ENCODE results near the gene IZUMO3. TPM values are rescaled to one million over a fixed set of nuclear protein-coding genes. Genes with fewer than 3 reads are reported as not detected.

IZUMO3 gene
- total RNA-seq, 1 experiment from 2014 or later = not detected

DNA sequence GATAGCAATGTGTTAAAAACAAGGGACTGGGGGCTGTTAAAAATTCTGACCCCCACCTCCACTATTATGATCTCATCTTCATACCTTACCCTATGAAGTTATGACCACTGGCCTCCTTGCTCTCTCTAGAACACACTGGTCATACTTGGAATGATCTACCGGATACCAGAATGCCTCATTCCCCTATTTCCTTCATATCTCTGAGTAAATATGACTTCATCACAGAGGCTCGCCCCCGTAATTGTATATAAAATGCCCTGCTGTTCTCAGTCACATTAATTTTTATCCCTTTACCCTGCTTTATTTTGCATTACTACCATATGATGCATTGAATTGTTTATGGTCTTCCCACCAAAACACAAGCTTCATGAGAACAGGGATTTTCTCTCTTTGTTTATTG is 29.2 kb downstream of the IZUMO3 start:
- no peaks in the 10 kb centered on the region for H3K36me3 Mint-ChIP-seq (ENCODE audit: insufficient read depth, unreplicated experiment)
- TF ChIP-seq, protein P1, sequence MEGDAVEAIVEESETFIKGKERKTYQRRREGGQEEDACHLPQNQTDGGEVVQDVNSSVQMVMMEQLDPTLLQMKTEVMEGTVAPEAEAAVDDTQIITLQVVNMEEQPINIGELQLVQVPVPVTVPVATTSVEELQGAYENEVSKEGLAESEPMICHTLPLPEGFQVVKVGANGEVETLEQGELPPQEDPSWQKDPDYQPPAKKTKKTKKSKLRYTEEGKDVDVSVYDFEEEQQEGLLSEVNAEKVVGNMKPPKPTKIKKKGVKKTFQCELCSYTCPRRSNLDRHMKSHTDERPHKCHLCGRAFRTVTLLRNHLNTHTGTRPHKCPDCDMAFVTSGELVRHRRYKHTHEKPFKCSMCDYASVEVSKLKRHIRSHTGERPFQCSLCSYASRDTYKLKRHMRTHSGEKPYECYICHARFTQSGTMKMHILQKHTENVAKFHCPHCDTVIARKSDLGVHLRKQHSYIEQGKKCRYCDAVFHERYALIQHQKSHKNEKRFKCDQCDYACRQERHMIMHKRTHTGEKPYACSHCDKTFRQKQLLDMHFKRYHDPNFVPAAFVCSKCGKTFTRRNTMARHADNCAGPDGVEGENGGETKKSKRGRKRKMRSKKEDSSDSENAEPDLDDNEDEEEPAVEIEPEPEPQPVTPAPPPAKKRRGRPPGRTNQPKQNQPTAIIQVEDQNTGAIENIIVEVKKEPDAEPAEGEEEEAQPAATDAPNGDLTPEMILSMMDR (IDR thresholded peaks at IDR 0.05; ENCODE audit: unreplicated experiment) = no peak
- H3K9me3 Mint-ChIP-seq (ENCODE audit: unreplicated experiment) = no peaks in the 10 kb centered on the region
- ChIA-PET POLR2A (no interaction called here), CTCF (no interaction called here)
- no peak overlapping the region for H3K27ac Mint-ChIP-seq (ENCODE audit: low read depth, unreplicated experiment)
- DNase-seq (ENCODE audit: unreplicated experiment) = no peak
- peaks cover 18% of the 10 kb centered on the region for H3K27me3 Mint-ChIP-seq (ENCODE audit: insufficient read depth, unreplicated experiment)
- intact Hi-C loops (cut with micrococcal nuclease) = no loop called here
- H3K4me1 Mint-ChIP-seq (ENCODE audit: insufficient read depth, unreplicated experiment) = no peaks in the 10 kb centered on the region
- no TSS peak for BruUV-seq (replicated peaks)
- H3K4me3 Mint-ChIP-seq (ENCODE audit: unreplicated experiment) = no peak overlapping the region

DNA sequence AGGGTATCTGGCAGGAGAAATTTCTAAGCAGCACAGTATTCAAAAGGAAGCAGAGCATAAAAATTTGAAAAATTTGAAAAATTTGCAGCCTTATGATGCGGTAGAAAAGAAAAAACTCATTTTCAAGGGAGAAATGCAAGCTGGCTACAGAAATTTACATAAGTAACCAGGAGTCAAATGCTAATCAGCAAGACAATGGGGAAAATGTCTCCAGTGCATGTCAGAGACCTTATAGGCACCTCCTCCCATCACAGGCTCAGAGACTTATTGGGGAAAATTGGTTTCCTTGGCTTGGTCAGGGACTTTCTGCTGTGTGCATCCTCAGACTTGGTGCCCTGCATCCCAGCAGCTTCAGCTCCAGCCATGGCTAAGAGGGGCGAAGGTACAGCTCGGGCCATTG is 35.8 kb downstream of the IZUMO3 start:
- no peak for DNase-seq (ENCODE audit: unreplicated experiment)
- intact Hi-C loops (cut with micrococcal nuclease) = no loop called here
- TF ChIP-seq, protein P1 (IDR thresholded peaks at IDR 0.05; ENCODE audit: unreplicated experiment) = no peak
- H3K4me1 Mint-ChIP-seq (ENCODE audit: insufficient read depth, unreplicated experiment) = no peaks in the 10 kb centered on the region
- ChIA-PET CTCF (no interaction called here), POLR2A (no interaction called here)
- H3K4me3 Mint-ChIP-seq (ENCODE audit: unreplicated experiment) = no peak overlapping the region
- H3K27me3 Mint-ChIP-seq (ENCODE audit: insufficient read depth, unreplicated experiment) = no peaks in the 10 kb centered on the region
- no TSS peak for BruUV-seq (replicated peaks)
- H3K27ac Mint-ChIP-seq (ENCODE audit: low read depth, unreplicated experiment) = no peak overlapping the region
- peaks cover 9% of the 10 kb centered on the region for H3K9me3 Mint-ChIP-seq (ENCODE audit: unreplicated experiment)
- no peaks in the 10 kb centered on the region for H3K36me3 Mint-ChIP-seq (ENCODE audit: insufficient read depth, unreplicated experiment)

GRCh38 chr9:24504521-24504920 is 41.2 kb downstream of the IZUMO3 start:
- CTCF ChIA-PET = no interaction called here

DNA sequence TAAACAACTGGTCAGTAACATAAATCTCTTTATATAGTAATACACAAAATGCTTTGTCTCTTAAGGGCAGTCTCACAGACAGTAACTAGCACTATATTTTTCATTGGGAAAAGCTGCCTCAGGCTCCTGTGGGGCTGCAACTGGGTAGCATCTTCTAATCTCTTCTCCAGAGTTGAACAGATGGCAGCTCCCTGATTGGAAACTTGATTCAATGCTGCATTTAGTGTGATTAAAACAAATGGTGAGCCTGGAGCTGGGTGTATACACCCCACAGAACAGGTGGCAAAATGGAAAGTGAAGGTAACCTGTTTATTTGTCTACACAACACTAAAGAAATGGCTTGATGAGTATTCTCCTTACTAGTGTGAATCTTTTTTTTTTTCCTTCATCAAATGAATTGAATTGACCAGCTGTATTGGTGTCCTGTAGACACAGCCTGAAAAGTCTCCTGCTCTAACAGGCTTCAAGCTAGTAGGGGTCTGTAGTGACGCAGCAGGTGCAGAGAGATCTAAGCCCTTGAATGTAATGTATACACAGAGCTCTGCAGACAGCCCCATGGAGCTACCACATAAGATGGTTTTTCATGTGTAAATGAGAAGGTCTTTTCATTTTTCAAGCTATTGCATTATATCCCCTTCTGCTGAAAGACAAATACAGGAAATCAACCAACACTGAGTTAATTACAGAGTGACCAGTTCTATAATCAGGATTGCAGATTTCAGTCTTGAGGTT is 43.3 kb downstream of the IZUMO3 start:
- H3K27me3 Mint-ChIP-seq (ENCODE audit: insufficient read depth, unreplicated experiment) = peaks cover 25% of the 10 kb centered on the region
- intact Hi-C loops (cut with micrococcal nuclease) = no loop called here
- no peaks in the 10 kb centered on the region for H3K4me1 Mint-ChIP-seq (ENCODE audit: insufficient read depth, unreplicated experiment)
- no peaks in the 10 kb centered on the region for H3K9me3 Mint-ChIP-seq (ENCODE audit: unreplicated experiment)
- no peak overlapping the region for H3K4me3 Mint-ChIP-seq (ENCODE audit: unreplicated experiment)
- CTCF ChIA-PET = interaction anchor here (0.5 kb wide), 1 partner anchor 1965 kb away, joined by 4 read pairs; no protein-coding TSS in a partner anchor
- POLR2A ChIA-PET = no interaction called here
- TF ChIP-seq, protein P1 (IDR thresholded peaks at IDR 0.05; ENCODE audit: unreplicated experiment) = no peak
- H3K27ac Mint-ChIP-seq (ENCODE audit: low read depth, unreplicated experiment) = no peak overlapping the region
- BruUV-seq (replicated peaks) = no TSS peak
- DNase-seq (ENCODE audit: unreplicated experiment) = no peak
- H3K36me3 Mint-ChIP-seq (ENCODE audit: insufficient read depth, unreplicated experiment) = no peaks in the 10 kb centered on the region

More at GRCh38 chr9:24504521-24504920, 41.2 kb downstream of the IZUMO3 start:
- no peak for DNase-seq (ENCODE audit: unreplicated experiment)
- intact Hi-C loops (cut with micrococcal nuclease) = no loop called here
- no TSS peak for BruUV-seq (replicated peaks)
- Mint-ChIP-seq H3K36me3 (ENCODE audit: insufficient read depth, unreplicated experiment) (no peaks in the 10 kb centered on the region), H3K4me1 (ENCODE audit: insufficient read depth, unreplicated experiment) (no peaks in the 10 kb centered on the region), H3K27me3 (ENCODE audit: insufficient read depth, unreplicated experiment) (peaks cover 10% of the 10 kb centered on the region), H3K9me3 (ENCODE audit: unreplicated experiment) (peaks cover 7% of the 10 kb centered on the region), H3K27ac (ENCODE audit: low read depth, unreplicated experiment) (no peak overlapping the region), H3K4me3 (ENCODE audit: unreplicated experiment) (no peak overlapping the region)
- TF ChIP-seq, protein P1 (IDR thresholded peaks at IDR 0.05; ENCODE audit: unreplicated experiment) = no peak
- POLR2A ChIA-PET = no interaction called here
